Measurements from ENCODE around the gene ANGEL2.

DNA sequence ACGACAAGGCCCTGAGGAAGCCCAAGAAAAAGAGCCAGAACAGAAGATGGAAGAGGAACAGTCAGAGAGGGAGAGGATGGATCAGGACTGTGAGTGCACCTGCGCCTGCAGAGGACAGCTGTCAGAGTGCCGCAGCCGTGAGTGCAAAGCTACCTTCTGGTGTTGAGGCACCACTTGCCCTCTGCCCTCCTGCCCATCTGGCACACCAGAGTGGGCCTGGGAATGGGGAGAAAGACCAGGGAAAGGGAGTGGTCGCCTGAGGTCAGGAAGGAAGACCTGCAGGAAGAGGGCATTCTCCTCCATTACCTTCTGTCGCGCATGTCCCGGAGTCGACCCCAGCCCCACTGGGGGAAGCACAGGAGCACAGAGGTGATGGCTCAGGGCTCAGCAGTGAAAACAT, 39.1 kb downstream of the ANGEL2 start:
- TF ChIP-seq, protein P1, sequence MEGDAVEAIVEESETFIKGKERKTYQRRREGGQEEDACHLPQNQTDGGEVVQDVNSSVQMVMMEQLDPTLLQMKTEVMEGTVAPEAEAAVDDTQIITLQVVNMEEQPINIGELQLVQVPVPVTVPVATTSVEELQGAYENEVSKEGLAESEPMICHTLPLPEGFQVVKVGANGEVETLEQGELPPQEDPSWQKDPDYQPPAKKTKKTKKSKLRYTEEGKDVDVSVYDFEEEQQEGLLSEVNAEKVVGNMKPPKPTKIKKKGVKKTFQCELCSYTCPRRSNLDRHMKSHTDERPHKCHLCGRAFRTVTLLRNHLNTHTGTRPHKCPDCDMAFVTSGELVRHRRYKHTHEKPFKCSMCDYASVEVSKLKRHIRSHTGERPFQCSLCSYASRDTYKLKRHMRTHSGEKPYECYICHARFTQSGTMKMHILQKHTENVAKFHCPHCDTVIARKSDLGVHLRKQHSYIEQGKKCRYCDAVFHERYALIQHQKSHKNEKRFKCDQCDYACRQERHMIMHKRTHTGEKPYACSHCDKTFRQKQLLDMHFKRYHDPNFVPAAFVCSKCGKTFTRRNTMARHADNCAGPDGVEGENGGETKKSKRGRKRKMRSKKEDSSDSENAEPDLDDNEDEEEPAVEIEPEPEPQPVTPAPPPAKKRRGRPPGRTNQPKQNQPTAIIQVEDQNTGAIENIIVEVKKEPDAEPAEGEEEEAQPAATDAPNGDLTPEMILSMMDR (conservative IDR thresholded peaks at IDR 0.05) = no peak
- TF ChIP-seq ZFX (IDR thresholded peaks at IDR 0.05) = no peak

Measured in C4-2B (cell line).